Measurements from ENCODE around the gene ACLY.
"Not testable (repeated sequence)": the region's sequence is repeated elsewhere in the genome, so short reads cannot be mapped to it uniquely, and the experiment has no call there.

GRCh38 chr17:41931715-41932114 lies 13.0 kb upstream of the ACLY start:
- TF ChIP-seq, protein P1, sequence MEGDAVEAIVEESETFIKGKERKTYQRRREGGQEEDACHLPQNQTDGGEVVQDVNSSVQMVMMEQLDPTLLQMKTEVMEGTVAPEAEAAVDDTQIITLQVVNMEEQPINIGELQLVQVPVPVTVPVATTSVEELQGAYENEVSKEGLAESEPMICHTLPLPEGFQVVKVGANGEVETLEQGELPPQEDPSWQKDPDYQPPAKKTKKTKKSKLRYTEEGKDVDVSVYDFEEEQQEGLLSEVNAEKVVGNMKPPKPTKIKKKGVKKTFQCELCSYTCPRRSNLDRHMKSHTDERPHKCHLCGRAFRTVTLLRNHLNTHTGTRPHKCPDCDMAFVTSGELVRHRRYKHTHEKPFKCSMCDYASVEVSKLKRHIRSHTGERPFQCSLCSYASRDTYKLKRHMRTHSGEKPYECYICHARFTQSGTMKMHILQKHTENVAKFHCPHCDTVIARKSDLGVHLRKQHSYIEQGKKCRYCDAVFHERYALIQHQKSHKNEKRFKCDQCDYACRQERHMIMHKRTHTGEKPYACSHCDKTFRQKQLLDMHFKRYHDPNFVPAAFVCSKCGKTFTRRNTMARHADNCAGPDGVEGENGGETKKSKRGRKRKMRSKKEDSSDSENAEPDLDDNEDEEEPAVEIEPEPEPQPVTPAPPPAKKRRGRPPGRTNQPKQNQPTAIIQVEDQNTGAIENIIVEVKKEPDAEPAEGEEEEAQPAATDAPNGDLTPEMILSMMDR (IDR thresholded peaks at IDR 0.05): not testable (repeated sequence)
- not testable (repeated sequence) for TF ChIP-seq HDAC2 (IDR thresholded peaks at IDR 0.05); KDM1A (IDR thresholded peaks at IDR 0.05; ENCODE audit: low read depth); CHD4 (IDR thresholded peaks at IDR 0.05; ENCODE audit: borderline replicate concordance); RAD21 (conservative IDR thresholded peaks at IDR 0.05 in 1 of 2, IDR thresholded peaks at IDR 0.05 in 1 of 2); EP300 (IDR thresholded peaks at IDR 0.05); POLR2A (IDR thresholded peaks at IDR 0.05; ENCODE audit: low read length)
